Kidney (tissue), 14 donors: ENCODE data around the gene H1-8. TPM values are rescaled to one million over a fixed set of nuclear protein-coding genes. Genes with fewer than 3 reads are reported as not detected.
A peak's percentile ranks its signal among the peaks of the same experiment; 100 is the strongest.

ENCODE experiments used
- DNase-seq, 5 donors: peaks; one replicate each; pipeline ENCODE4 v3.0.0-alpha.2; 2013 to 2020
- FAIRE-seq: peaks from 2 replicates; lab custom pipeline; 2012; peaks lifted over from hg19 to GRCh38; lab: Jason Lieb, UNC
- H3K27ac ChIP-seq, 2 donors: one replicate each; pipeline ENCODE4 v1.7.0; 2013; ENCODE audit warnings: low read depth in 2 of 2, low read length in 2 of 2, inconsistent platforms in 1 of 2
- H3K27me3 ChIP-seq: one replicate; pipeline ENCODE4 v1.7.1; 2013; ENCODE audit warnings: low read length, inconsistent platforms; ENCODE audit not compliant: control insufficient read depth, insufficient read depth
- H3K36me3 ChIP-seq, 3 donors: one replicate each; pipeline versions ENCODE4 v1.7.0 to v1.7.1; 2013; ENCODE audit warnings: low read length in 3 of 3, control low read depth in 1 of 3, inconsistent platforms in 1 of 3; ENCODE audit not compliant: insufficient read depth in 3 of 3, control insufficient read depth in 2 of 3
- H3K4me1 ChIP-seq, 3 donors: one replicate each; pipeline versions ENCODE4 v1.7.0 to v1.7.1; 2013; ENCODE audit warnings: low read length in 3 of 3, inconsistent platforms in 1 of 3, low read depth in 1 of 3; ENCODE audit not compliant: control insufficient read depth in 2 of 3, insufficient read depth in 2 of 3
- H3K4me3 ChIP-seq, 3 donors: one replicate each; pipeline versions ENCODE4 v1.7.0 to v1.8.1; 2013; ENCODE audit warnings: low read length in 3 of 3, control low read depth in 1 of 3, inconsistent platforms in 1 of 3
- H3K9ac ChIP-seq, 3 donors: one replicate each; pipeline versions ENCODE4 v1.7.0 to v1.7.1; 2013; ENCODE audit warnings: low read length in 3 of 3, control low read depth in 1 of 3, inconsistent platforms in 1 of 3
- H3K9me3 ChIP-seq, 3 donors: one replicate each; pipeline versions ENCODE4 v1.7.0 to v1.7.1; 2013; ENCODE audit warnings: low read length in 3 of 3, control low read depth in 1 of 3, inconsistent platforms in 1 of 3; ENCODE audit not compliant: control insufficient read depth in 2 of 3, insufficient read depth in 1 of 3
- intact Hi-C: fragments of 100-400 bp; cut with DNase I; formaldehyde crosslinking; loops from one replicate; pipeline ENCODE4 v1.11.1; 2022
- polyA plus RNA-seq: library from polyadenylated mRNA; stranded (reverse); fragments of 350-450 nt; fragmentation: Illumina TruSeq; extraction: RNeasy Lipid Tissue Mini Kit (QIAGEN cat#74804); gene quantifications from one replicate; pipeline ENCODE4 v1.2.3, GENCODE V29; 2014; ENCODE audit warnings: low read depth, low replicate concordance; ENCODE audit not compliant: insufficient read depth
- total RNA-seq: library from RNA; stranded (reverse); fragmentation: NEBNext Ultra II Directional; extraction: Animal tissue kit (Norgen Biotek cat#: 25700); gene quantifications from one replicate; pipeline ENCODE4 v1.2.1, GENCODE V29; 2021
- TF ChIP-seq, protein P1 (sequence below): IDR thresholded peaks from 3 replicates; pipeline ENCODE4 v1.5.1; 2012; ENCODE audit warnings: mild to moderate bottlenecking, moderate library complexity, borderline replicate concordance; ENCODE audit not compliant: insufficient read depth; ENCODE audit errors: extremely low read depth
- donor health status: control.
- donor health status: control.
- donor health status: control.
- donor health status: control.
- donor health status: control.
- donor health status: DM: yes; HTN: yes; CAD: no.
- donor health status: Normal renal cell carcinoma (clear cell type).

The H1-8 gene
- total and polyA plus RNA-seq, 2 donors from 2014 or later: not detected

GRCh38 chr3:129554356-129555152 is 11.6 kb downstream of the H1-8 start:
- TF ChIP-seq, protein P1, sequence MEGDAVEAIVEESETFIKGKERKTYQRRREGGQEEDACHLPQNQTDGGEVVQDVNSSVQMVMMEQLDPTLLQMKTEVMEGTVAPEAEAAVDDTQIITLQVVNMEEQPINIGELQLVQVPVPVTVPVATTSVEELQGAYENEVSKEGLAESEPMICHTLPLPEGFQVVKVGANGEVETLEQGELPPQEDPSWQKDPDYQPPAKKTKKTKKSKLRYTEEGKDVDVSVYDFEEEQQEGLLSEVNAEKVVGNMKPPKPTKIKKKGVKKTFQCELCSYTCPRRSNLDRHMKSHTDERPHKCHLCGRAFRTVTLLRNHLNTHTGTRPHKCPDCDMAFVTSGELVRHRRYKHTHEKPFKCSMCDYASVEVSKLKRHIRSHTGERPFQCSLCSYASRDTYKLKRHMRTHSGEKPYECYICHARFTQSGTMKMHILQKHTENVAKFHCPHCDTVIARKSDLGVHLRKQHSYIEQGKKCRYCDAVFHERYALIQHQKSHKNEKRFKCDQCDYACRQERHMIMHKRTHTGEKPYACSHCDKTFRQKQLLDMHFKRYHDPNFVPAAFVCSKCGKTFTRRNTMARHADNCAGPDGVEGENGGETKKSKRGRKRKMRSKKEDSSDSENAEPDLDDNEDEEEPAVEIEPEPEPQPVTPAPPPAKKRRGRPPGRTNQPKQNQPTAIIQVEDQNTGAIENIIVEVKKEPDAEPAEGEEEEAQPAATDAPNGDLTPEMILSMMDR: no peak
- no peaks in the 10 kb centered on the region for H3K9me3 ChIP-seq
- FAIRE-seq (no peak), DNase-seq (no peak)
- no peaks in the 10 kb centered on the region for H3K27me3 ChIP-seq
- peak overlapping the region in 1 of 2 donors; percentile 27 for H3K27ac ChIP-seq
- peaks cover 0 to 6% (median 3%) of the 10 kb centered on the region in 3 donors for H3K4me1 ChIP-seq
- H3K9ac ChIP-seq: no peak overlapping the region
- no peak overlapping the region for H3K4me3 ChIP-seq
- intact Hi-C loops: no loop called here
- no peaks in the 10 kb centered on the region for H3K36me3 ChIP-seq

- Histone ChIP-seq H3K36me3 (no peaks in the 10 kb centered on the region), H3K4me3 (no peak overlapping the region), H3K4me1 (peaks cover 0 to 9% (median 3%) of the 10 kb centered on the region in 3 donors), H3K27me3 (no peaks in the 10 kb centered on the region), H3K9ac (no peak overlapping the region), H3K27ac (no peak overlapping the region), H3K9me3 (no peaks in the 10 kb centered on the region)
- intact Hi-C loops: no loop called here
- DNase-seq: no peak
- no peak for FAIRE-seq
- TF ChIP-seq, protein P1: no peak
Measured at GRCh38 chr3:129555153-129555550, 12.2 kb downstream of the H1-8 start.

- H3K4me3 ChIP-seq: no peak overlapping the region
- H3K36me3 ChIP-seq: no peaks in the 10 kb centered on the region
- H3K9me3 ChIP-seq: no peaks in the 10 kb centered on the region
- TF ChIP-seq, protein P1: no peak
- peaks cover 2 to 11% (median 3%) of the 10 kb centered on the region in 3 donors for H3K4me1 ChIP-seq
- no peaks in the 10 kb centered on the region for H3K27me3 ChIP-seq
- no peak for FAIRE-seq
- peak in 1 of 5 donors; percentile 72 for DNase-seq
- intact Hi-C loops: no loop called here
- no peak overlapping the region for H3K27ac ChIP-seq
- no peak overlapping the region for H3K9ac ChIP-seq
Measured at GRCh38 chr3:129555616-129556357, 12.8 kb downstream of the H1-8 start.
